ENCODE measurements around the gene COL7A1.

The COL7A1 gene

DNA sequence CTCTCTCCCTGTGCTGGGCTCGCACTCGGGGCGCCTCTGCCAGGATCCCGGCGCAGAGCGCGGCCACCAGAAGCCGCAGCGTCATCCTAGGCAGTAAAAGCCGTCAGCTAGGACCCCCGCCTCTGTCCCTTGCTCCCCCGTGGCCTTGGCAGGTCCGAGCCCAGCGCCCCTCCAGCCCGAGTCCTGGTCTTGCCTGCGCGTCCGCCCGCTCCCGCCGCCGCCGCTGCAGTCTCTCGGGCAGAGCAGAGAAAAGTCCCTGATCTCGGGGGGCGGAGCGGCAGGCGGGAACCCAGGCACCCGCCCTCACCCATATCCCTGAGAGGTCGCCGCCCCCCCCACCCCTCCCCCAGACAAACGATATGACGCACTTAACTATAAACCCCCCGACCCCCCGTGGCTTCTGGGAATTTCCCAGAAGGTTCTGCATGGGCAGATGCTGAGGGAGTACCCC is at the start of gene COL7A1:
COL7A1 (minus strand) TSS at position 255 of the 451 bp plus-strand sequence; CDS start at position 85, 170 bp downstream.
- DNase-seq (ENCODE audit: low read depth) = no peak

DNA sequence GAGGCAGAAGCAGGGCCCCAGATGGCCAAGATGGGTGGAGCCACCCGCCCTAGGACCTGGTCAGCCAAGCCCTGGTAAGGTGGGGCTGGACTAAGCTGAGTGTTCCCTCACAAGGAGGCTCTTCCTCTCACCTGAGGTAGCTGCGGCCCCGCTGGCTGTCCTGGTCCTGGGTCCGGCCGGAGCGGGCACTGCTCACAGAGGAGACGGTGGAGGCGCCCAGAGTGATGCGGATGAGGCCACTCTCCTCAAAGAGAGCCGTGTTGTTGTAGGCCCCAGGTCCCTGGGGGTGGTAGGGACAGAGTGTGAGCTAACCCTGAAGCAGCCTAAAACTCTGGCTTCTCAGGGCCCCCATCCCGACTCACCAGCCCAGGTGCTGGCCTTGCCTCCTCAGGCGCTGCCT is 47.5 kb upstream of the COL7A1 start:
- DNase-seq (ENCODE audit: low read depth) = no peak

DNA sequence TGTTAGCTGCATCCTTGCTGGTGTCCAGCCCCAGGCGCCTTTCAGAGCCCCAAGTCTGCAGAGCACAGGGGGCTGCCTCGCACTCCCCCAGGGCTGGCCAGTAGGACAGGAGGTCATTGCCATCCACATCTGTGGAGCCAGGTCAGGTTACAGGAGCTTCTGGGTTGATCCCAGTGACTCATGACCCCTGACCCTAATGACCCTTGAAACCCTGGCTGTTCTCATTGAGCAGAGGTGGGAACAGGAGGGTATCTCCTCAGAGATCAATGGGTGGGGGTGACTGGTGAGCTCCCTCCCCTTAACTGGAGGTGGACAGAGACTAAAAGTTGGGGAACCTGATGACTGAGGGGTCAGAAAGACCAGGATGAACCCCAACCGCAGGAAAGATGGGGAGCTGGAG is 46.3 kb upstream of the COL7A1 start:
- DNase-seq (ENCODE audit: low read depth) = no peak

DNA sequence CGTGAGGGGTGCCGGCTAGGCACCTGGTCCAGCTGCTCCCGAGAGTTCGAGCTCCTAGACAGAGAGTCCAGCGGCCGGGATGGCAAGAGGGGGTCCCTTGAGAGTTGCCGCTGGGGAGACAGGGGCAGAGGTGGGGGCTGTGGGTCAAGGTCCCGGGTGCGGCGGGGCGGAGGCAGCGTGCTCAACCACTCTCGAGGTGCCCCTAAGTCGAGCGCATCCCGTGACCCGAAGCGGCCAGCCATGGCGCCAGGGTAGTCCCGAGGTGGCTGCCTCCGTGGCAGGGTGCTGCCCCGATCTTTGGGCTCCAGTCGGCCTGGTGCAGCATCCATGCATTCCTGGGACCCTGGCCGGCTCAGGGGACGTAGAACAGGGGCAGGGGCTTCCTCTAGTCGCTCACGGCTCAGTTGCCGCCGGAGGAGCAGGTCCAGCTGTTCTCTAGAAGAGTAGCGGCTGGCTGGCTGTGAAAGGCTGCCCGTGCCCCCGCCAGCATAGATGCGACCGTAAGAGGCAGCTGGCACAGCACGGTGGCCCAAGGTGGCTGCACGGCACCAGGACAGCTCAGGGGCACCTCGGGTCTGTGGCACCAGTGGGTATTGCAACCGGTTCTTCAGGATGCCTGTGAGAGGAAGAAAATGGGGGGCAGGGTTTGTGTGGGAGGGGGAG is 44.9 kb upstream of the COL7A1 start:
- no peak for DNase-seq (ENCODE audit: low read depth)

DNA sequence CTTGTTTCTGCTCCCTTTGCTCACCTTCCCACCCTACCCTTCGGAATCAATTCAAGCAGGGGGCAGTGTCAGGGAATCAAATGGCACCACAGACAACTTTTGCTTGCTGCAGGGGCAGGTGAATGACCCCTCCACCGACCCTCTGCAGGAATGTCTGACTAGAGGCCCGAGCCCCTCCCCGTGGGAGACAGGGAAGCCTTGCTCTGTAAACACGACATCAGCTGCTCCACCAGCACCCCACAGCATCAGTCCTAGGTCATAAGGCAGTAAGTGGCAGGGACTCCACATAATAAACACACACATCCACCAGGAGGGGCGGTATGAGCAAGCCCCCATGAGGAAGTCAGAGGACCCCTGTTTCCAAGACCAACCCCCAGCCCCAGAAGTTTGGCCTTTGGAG is 42.2 kb upstream of the COL7A1 start:
- DNase-seq (ENCODE audit: low read depth) = no peak

DNA sequence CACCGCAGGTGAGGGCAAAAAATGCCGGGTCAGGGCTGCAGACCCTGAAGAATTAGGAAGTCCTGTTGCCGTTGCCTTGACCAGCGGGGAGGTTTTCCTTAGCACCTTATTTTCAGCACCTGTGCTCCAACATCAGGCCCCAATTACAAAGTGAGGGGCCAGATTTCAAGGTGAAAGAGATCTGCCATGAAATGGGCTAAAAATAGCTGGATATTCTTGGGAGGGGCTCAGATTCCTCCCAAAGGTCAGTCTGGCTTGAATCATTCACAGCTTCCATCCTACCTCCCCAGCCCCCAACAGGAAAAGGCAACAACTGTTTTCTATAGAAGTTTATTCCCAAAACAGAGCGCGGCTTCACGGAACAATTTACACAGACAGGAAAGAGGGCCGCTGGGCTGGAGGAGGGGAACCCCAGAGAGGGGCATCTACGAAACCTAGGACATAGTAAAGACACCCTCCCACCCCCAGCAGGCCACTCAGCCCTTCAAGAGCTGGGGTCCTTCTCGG is 41.1 kb upstream of the COL7A1 start:
- DNase-seq (ENCODE audit: low read depth) = no peak

DNA sequence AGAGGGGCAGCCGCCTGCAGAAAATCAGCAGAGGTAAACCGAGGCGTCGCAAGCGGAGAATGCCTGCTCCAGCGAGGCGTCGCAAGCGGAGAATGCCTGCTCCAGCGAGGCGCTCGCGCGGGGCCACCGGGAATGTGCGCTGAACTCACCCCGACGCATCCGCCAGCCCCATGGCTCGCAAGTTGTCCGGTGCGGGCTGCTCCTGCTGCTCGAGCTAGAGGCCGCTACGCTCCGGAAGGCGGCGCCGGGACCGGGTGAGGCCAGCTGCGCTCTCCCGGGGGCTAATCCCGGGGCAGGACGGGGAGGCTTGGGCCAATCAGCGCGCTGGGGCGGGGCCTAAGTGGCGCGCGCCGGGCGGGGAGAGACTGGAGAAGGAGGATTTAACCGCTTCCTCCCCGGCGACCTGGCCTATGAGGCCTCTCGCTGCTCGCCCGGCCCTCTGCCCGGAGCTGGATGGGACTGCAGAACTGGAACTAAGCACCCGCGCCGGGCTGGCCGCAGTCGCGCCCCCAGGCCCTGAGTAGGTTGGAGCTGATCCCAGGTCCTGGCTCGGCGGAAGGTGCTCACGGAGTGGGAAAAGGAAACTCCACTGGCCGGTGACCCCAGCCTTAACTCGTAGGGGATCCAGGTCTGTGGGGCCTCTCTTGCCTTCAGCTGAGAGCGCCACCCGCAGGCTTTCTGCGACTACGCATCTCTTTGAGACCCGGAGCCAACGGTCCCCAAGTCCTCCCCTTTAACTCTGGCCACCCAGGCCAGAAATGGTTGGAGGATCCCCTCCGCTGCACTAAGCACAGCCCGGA is 40.3 kb upstream of the COL7A1 start, which contains the start of gene SLC26A6:
SLC26A6 (minus strand) TSS at position 240 of the 800 bp plus-strand sequence; CDS start at position 172, 68 bp downstream.
- DNase-seq (ENCODE audit: low read depth) = peak; percentile 91

DNA sequence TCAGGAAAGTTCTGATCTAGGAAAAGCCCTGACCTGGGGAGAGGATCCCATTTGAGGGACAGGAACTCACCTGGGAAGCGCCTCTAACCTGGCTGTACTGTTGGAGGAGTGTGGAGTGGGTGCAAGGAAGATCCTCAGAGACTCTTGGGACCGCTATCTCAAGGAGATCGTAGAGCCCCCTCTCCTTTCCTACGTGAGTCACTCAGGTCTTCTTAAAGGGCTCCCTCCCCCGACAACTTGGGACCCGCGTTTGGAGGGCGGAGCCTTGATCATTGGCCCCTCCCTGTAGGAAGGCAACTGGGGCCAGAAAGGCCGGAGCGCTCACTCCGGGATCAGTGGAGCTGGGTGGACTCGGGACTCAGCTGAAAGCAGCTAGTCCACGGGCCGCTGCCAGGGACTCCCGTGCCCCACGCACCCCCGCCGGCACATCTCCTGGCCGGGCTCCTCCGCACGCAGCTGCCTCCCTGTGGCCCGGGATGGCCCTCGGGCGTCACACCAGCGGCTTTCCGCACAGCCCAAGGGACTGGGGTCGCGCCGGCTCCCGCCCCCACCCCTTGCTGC is 39.6 kb upstream of the COL7A1 start:
- no peak for DNase-seq (ENCODE audit: low read depth)

DNA sequence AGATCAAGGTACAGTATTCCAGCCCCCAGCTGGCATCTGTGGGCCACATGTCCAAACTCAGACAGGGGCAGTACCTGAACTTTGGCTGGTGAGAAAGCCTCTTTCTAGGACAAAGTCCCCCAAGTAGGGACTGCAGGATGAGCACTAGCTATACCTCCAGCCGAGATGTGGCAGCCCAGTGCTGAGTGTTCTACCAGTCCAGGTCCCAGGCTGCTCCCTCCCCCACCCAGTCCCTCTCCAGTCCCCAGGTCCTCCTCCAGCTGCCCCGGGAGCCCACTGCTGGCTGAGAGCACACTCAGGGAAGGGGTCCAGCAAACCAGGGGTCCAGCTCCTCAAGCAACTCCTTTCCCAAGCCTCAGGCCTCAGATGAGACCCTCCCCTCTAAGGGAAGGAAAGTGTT is 38.6 kb upstream of the COL7A1 start:
- DNase-seq (ENCODE audit: low read depth) = no peak

DNA sequence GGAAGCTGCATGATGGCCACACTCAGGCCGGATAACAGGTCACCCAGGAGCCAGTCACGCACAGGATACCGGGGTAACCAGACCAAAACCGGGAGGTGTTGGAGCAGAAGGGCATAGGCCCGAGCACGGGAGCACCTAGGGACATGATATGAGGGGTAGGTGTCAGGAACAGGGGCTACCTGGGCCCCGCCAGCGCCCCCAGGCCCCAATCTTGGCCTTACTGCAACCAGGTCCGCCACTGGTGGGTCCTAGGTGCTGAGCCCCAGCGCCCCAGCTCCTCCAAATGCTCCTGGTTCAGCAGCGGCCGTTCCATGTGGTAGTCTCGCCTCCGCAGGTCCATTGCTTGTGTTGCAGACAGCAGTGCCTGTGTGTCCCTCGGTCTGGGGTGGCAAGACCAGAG is 38.1 kb upstream of the COL7A1 start:
- no peak for DNase-seq (ENCODE audit: low read depth)

DNA sequence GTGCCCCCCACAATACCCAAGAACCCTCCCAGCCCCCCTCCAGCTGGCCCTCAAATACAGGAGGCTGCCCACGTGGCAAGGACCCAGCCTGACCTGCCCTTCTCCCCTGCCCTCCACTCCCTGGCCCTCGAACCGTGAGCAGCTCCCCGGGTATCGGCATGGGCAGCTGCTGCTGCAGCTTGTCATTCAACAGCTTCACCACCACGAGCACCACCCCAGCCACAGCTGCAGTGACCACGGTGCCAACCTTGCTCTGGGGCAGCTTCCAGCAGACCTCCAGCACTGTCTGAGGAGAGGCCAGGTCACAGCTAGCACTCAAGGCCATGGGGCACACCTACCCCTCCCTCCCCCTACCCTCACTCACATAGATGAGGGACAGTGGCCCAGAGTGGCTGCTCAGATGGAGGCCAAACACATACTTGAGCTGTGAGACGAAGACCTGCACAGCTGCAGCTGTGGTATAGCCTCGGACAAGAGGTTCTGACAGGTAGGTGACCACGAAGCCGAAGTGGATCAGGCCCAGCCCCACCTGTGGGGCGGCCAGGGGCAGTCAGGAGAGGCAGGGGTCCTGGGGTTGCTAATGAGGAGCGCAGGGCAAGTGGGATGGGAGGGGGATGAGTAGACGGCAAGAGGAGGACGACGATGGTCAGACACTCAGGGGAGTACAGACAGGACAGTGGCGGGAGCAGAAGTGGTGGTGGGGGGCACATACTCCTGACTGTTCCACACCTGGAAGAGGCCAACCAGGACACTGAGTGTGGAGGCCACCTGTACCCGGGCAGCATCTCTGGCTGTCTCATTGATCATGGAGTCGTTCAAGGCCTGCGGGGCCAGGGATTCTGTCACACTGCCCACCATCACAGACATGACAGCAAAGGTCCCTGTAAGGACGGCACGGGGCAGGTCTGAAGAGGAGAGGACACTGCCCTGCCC is 36.7 kb upstream of the COL7A1 start:
- DNase-seq (ENCODE audit: low read depth) = no peak

DNA sequence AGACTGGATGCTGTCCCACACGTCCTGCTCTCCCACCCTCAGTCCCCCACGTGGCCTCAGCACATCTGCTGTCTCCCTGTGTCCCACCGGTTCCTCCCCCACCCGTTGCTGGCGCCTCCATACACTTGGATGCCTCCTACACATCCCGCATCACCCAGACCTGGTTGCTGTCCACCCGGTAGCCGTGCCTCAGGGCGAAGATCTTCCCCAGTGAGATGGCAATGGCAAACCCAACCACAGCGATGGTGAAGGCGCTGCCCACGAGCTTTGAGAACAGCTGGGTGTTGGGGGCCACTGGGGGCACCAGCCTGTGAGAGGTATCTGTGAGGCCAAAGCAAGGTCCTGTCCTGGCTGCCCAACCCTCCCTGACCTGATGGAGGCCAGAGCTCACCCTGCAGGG is 35.7 kb upstream of the COL7A1 start:
- no peak for DNase-seq (ENCODE audit: low read depth)

DNA sequence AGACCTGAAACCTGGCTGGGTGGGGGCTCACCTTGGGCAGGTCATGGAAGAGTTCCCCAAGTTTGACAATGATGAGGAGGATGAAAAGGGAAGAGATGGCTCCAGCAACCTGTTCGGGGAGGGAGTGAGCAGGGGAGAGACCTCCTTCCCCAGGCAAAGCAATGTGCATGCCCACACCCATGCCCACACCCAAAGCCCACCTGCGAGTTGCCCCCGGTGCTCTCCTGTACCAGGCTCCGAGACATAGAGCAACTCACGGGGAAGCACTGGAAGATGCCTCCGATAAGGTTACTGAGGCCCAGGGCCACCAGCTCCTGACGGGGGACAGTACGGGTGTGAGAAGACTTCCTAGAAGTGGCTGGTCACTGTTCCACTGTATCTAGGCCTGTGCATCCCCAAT is 35.3 kb upstream of the COL7A1 start:
- DNase-seq (ENCODE audit: low read depth) = no peak

DNA sequence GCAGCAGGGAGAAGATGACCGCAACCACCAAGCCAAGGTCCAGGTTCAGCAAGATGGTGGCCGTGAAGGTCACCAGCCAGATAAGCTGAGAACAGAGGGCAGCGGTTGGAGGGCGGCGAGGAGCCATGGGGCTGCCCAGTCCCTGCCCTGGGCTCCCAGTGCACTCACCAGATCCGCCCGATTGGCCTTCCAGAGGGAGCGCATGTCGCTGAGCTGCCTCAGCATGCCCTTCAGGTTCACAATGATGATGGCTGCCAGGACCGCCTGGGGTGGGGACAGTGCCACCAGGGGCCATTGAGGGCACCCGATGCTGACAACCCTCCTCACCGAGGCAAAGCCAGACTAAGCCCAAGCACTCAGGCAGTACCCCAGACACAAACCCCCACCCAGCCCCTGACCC is 34.8 kb upstream of the COL7A1 start:
- DNase-seq (ENCODE audit: low read depth) = no peak

DNA sequence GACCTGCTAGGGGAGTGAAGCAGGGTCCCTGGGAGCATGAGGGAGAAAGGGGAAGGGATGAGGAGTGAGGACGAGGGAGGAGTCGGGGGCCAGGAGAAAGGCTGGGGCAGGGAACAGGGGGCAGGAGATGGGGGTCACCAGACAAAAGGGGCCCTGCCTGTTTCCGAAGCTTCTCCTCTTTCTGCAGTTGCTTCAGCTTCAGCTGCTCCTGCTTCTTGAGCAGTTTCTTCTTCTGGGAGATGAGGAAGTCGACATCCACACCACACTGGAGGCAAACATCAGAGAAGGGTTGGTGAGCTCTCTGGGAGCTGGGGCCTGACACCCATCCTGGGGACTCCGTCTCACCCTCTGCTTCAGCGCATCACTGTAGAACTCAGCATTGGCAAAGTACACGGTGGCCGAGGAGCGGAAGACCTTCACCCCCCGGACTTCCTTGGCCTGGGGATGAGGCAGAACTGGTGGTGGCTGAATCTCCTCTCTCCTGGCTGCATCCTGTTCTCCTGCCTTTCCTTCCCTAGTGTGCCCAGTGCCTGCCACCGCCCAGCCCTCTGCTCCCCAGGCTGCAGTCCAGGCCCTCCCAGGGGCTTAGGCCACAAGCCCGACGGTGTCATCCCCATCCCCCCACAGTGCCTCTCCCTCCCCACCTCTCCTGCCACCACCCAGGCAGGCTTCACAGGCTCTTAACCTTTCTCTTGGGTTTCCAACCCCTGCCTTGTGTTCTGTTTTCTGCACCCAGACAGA is 33.3 kb upstream of the COL7A1 start:
- no peak for DNase-seq (ENCODE audit: low read depth)

DNA sequence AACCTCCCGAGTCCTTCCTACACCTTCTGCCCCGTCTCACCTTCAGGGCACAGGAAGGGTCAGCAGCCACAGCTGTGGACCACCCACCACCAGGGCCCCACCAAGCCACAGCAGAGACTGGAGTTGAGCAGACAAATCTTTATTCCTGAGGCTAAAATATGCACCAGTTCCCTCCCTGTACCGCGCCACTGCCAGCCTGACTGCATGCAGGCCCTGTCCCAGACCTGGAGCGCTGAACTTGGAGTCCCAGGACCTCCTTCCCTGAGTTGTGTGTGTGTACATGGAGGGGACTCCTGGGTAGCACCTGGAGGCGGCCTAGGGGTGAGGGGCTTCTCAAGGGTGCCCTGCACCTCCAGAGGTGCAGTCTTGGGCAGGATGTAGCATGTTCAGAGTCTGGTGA is 30.5 kb upstream of the COL7A1 start:
- no peak for DNase-seq (ENCODE audit: low read depth)

DNA sequence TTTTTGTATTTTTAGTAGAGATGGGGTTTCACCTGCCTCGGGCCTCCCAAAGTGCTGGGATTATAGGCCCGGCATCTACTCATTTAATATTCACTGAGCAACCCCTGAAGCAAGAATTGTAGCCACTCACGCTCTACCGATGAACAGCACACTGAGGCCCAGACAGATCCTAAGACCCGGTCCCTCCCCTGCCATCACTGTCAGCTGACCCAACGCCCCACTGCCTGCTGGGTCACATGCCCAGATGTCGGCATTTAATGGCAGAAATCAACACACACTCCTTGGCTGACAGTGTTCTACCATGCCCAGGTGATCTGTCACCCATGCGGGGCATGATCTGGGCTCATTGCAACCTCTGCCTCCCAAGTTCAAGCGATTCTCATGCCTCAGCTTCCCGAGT is 29.6 kb upstream of the COL7A1 start:
- DNase-seq (ENCODE audit: low read depth) = no peak

DNA sequence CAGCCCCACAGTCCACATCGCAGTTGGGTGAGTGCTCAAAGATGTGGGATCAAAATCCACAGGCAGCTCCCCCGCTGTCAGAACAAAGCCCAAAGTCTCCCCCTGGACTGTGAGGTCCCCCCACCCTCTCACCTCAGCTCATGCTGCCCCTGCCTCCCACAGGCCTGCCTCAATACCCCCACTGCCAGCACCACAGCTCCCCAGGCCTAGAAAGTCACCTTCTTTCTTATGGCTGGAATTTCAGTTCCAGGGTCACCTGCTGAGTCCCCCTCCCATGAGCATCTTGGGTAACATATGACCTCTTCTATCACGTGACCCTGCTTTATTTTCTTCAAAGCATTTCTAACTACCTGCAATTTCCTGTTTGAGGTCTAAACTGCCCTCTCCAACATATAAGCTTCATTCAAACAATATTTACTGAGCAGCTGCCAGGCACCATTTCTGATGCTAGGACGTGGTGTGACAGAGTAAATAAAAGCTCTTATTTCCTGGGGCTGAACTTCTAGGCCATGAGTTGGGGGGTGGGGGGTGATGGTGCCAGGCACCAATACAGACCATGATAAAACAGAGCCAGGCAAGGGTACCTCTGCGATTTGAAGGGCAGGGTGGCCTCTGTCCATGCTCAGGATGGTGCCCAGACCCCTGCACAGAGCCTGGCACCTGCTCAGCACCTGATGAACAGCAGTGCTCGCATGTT is 28.9 kb upstream of the COL7A1 start:
- no peak for DNase-seq (ENCODE audit: low read depth)

DNA sequence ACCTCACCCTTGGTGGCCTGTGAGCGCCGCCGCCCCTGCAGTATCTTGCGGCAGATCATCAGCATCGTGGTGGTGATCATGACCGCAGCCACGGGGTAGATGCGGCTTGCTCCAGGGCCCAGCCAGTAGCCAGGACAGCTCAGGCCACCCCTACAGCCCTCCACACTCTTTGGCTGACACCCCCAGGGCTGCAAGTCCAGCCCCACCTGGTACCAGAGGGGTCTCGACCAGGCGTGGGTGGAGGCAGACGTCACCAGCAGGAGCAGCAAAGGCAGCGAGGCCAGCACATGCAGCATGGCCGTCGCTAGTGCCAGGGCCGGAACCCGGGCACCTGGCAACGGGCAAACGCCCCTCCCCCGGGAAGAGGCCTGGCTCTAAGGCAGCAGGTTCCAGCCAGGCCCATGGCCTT is 26.3 kb upstream of the COL7A1 start, which contains the start of gene TMEM89:
TMEM89 (minus strand) TSS at position 309 of the 409 bp plus-strand sequence; CDS start at position 296, 13 bp downstream.
- no peak for DNase-seq (ENCODE audit: low read depth)
